H7 (cell line): Measurements from ENCODE around the gene ZNF219. TPM values are rescaled to one million over a fixed set of nuclear protein-coding genes. Genes with fewer than 3 reads are reported as not detected.

Experiments used
- DNase-seq: peaks from one replicate; pipeline ENCODE4 v3.0.0; 2012
- H3K27me3 ChIP-seq: 2 replicates; pipeline ENCODE4 v1.6.0; 2011; ENCODE audit warnings: mild to moderate bottlenecking, low read length; ENCODE audit not compliant: control insufficient read depth, insufficient read depth
- H3K36me3 ChIP-seq: replicated peaks from 2 replicates; pipeline ENCODE4 v1.5.1; 2011; ENCODE audit warnings: low read length; ENCODE audit not compliant: control insufficient read depth, insufficient read depth
- H3K4me3 ChIP-seq: 2 replicates; pipeline ENCODE4 v1.5.1; 2011; ENCODE audit warnings: low read depth, mild to moderate bottlenecking, control low read depth, low read length, moderate library complexity; ENCODE audit not compliant: insufficient read depth
- total RNA-seq: library from RNA; depleted of rRNA; stranded (reverse); fragments of >200 nt; shearing (Covaris generic); gene quantifications from 2 replicates; pipeline ENCODE4 v1.2.3, GENCODE V29; 2014; rRNA removed

The ZNF219 gene
- 71.2 and 90.3 TPM in 2 replicates for total RNA-seq

DNA sequence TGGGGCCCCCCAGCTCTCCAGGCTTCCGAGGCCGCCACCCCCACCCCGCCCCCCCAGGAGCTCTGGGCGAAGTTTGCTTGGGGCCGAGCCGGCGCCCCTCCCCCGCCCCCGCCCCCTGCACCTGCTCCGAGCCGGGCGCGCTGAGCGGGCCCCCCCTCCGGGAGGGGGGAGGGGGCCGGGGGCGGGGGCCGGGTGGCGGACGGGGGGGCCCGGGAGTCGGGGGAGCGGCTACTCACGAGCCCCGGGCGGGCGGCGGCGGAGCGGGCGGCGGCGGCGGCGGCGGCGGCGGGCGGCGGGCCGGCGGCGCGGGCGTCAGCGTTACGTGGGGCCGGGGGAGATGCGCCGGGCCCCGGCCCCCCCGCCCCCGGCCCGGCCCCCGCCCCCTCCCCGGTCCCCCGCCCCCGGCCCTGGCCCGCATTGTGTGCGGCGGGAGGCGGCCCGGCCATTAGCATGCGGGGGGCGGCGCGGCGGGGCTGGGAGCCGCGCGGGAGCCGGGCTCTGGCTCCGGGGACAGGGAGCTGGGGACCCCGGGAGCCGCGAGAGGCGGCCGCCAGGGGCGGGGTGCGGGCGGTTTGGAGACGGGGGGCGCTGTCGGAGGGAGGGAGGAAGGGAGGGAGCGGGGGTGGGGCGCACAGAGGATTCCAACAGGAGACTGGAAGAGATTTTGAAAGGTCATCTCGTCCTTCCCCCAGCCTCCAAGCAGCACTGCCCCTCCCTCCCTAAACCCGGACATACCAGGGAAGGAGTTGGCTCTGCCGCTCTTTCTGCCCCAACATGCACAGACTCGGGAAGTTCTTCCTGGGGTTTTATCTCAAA is at the start of gene ZNF219:
ZNF219 (minus strand) TSS at position 580 of the 816 bp plus-strand sequence. CDS start 5,064 bp downstream, outside the sequence.
- peak; percentile 93 for DNase-seq
- Histone ChIP-seq H3K36me3 (peaks cover 1% of the 10 kb centered on the region; the same call in 1 of the 2 replicates), H3K27me3 (no peaks in the 10 kb centered on the region), H3K4me3 (peak within 1 kb of the TSS; percentile 60)

DNA sequence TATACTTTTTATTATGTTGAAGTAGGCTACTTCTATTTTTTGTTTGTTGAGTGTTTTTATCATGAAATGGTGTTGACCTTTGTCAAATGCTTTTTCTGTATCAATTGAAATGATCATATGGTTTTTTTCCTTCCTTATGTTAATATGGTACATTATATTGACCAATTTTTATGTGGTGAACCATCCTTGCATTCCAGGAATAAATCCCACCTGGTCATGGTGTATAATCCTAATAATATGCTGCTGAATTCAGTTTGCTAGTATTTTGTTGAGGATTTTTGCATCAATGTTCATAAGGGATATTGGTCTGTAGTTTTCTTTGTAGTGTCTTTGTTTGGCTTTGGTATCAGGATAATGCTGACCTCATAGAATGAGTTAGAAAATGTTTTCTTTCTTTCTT is 47.0 kb upstream of the ZNF219 start:
- no peak for DNase-seq
- no peak overlapping the region for H3K4me3 ChIP-seq
- H3K27me3 ChIP-seq, result no peaks in the 10 kb centered on the region
- H3K36me3 ChIP-seq, result no peaks in the 10 kb centered on the region

DNA sequence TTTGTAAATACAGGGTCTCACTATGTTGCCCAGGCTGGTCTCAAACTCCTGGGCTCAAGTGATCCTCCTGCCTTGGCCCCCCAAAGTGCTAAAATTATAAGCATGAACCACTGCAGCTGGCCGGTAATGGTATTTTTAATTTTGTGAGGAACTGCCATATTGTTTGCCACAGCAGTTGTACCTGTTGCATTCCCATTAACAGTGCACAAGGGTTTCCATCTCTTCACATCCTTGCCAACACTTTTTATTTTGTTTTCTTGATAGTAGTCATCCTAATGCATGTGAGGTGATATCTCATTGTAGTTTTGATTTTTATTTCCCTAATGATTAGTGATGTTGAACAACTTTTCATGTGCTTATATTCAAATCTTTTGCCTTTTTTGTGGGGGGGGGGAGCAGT is 43.9 kb upstream of the ZNF219 start:
- Histone ChIP-seq H3K27me3 (no peaks in the 10 kb centered on the region), H3K36me3 (no peaks in the 10 kb centered on the region), H3K4me3 (no peak overlapping the region)
- no peak for DNase-seq

DNA sequence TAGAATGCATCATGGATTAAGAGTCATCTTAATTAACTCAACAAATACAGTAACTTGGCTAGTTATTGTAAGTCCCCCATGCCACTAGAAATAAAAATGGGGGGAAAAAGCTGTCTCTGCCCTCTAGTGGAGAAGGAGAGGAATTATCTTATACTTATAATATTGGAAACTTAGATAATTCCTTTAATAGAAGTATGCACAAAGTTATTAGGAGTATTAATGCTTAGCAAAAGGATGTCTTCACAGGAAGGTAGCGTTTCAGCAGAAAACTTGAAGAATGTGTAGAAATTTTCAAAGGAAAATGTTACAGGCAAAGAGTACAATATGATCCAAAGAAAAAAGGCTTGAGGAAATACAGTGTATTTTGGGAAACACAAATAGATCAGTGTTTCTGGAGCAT is 37.6 kb upstream of the ZNF219 start:
- peak; percentile 68 for DNase-seq
- Histone ChIP-seq H3K4me3 (no peak overlapping the region), H3K36me3 (no peaks in the 10 kb centered on the region), H3K27me3 (no peaks in the 10 kb centered on the region)

DNA sequence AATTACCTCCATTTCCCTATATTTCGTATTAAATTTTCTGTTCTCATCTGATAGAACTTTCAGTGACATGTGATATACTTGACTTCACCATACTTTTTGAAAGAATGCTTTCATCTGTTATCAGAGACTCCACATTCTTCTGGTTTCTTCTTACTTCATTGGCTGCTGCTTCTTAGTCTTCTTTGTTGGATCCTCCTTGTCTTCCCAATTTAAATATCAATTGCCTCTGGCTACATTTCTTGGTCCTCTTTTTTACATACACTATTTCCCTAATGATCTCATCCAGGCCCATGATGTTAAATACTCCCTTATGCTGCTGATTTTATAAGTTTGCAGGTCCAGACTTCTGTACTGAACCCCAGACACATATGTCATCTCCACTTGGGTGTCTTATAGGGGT is 35.4 kb upstream of the ZNF219 start:
- no peaks in the 10 kb centered on the region for H3K27me3 ChIP-seq
- DNase-seq, result peak; percentile 36

DNA sequence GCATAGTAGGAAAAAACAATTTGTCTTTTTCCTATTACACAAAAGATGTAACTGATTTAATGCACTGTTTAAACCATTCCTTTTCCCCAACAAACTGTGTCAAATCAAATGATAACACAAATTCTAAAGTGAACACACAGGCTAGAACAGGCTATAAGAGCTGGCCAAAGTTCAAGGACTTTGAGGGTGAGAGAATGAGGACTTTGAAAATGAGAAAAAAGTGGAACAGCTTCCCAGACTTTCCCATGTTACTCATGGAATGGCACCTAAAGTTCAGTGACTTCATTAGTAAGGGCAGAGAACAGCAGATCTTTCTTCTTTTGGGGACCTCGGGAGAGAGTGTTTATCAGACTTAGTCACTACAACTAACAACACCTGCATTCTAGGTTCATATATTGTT is 25.0 kb upstream of the ZNF219 start:
- Histone ChIP-seq H3K36me3 (no peaks in the 10 kb centered on the region), H3K27me3 (no peaks in the 10 kb centered on the region), H3K4me3 (no peak overlapping the region)
- DNase-seq, result no peak

More for the DNA sequence above, 35.4 kb upstream of the ZNF219 start:
- Histone ChIP-seq H3K36me3 (no peaks in the 10 kb centered on the region), H3K4me3 (no peak overlapping the region)

DNA sequence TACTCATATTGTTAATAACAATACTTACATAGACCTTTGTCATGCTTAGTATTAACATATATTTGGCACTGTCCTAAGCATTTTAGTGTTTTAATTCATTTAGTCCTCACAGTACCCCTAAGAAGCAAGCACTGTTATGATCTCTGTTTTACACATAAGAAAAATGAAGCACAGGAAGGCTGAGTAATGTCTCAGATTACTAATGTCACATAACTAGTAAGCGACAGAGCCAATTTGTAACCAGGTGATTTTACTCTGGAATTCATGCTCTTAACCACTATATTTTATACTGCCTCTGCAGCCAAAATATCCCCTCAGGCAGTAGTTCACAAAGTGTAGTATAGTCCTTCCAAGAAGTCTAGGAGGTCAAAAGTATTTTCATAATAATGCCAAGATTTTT is 22.7 kb upstream of the ZNF219 start:
- Histone ChIP-seq H3K27me3 (no peaks in the 10 kb centered on the region), H3K36me3 (no peaks in the 10 kb centered on the region), H3K4me3 (no peak overlapping the region)
- no peak for DNase-seq

DNA sequence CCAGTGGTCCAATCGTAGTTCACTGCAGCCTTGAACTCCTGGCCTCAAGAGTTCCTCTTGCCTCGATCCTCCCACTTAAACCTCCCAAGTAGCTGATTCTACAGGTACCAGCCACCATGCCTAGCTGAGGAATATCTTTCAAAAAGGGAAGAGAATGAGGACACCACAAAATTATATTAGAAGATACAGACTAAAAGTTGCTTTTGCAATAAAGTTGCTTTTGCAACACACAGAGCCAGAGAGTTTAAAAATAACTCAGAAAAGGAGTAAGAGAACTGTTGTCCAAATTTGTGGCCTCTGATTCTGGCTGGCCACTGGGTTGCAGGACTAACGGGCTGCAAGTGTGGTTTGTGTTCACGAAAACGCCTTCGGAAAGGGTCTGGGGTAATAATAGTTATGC is 22.2 kb upstream of the ZNF219 start:
- H3K36me3 ChIP-seq, result no peaks in the 10 kb centered on the region
- H3K4me3 ChIP-seq, result no peak overlapping the region
- no peak for DNase-seq
- no peaks in the 10 kb centered on the region for H3K27me3 ChIP-seq

DNA sequence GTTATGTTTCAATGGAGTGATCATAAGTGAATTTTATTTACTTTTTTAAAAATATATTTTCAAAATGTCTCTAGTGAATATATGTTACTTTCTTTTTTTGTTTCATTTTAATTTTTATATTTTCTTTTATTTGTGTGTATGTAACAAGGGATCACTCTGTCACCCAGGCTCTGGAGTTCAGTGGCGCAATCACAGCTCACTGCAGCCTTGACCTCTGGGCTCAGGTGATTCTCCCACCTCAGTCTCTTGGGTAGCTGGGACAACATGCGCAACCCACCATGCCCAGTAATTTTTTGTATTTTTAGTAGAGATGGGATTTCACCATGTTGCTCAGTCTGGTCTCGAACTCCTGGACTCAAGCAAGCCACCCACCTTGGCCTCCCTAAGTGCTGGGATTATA is 20.5 kb upstream of the ZNF219 start:
- Histone ChIP-seq H3K36me3 (no peaks in the 10 kb centered on the region), H3K27me3 (no peaks in the 10 kb centered on the region), H3K4me3 (no peak overlapping the region)
- DNase-seq, result no peak

DNA sequence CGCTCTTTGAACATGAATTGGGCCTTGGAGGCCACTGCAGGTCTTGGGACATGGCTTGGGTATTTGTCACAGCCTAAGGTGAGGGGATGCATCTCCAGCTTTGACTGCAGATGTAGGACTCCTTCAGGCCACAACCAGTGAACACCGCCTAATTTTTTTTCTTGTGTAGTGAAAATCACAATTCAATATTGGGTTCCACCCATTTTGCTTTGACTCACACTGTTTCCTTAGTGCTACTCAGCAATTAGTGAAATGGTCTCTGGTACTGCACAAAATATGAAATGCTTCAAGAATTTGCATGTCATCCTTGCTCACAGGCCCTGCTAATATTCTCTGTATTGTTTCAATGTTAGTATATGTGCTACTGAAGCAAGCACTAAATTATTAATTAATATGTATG is 14.9 kb upstream of the ZNF219 start:
- DNase-seq, result no peak
- Histone ChIP-seq H3K27me3 (no peaks in the 10 kb centered on the region), H3K4me3 (no peak overlapping the region), H3K36me3 (no peaks in the 10 kb centered on the region)

DNA sequence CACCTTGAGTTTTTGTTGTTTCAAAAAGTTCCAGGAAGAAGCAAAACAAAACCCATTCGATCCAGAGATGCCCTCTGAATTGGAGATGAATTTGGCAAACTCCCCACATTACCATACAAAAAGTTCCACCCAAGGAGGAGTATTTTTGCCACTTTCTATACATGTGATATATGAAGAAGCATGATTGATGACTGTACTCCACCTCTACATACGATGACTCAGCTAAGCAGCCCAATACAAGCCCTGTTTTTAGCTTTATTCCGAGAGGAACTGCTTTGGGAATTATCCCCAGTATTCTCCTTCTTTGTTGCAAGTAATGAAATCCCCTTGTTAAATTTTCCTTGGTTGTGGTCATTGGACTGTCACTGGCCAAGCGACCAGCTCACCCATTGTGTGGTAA is 13.8 kb upstream of the ZNF219 start:
- H3K36me3 ChIP-seq, result no peaks in the 10 kb centered on the region
- H3K27me3 ChIP-seq, result no peaks in the 10 kb centered on the region
- no peak overlapping the region for H3K4me3 ChIP-seq
- DNase-seq, result no peak

DNA sequence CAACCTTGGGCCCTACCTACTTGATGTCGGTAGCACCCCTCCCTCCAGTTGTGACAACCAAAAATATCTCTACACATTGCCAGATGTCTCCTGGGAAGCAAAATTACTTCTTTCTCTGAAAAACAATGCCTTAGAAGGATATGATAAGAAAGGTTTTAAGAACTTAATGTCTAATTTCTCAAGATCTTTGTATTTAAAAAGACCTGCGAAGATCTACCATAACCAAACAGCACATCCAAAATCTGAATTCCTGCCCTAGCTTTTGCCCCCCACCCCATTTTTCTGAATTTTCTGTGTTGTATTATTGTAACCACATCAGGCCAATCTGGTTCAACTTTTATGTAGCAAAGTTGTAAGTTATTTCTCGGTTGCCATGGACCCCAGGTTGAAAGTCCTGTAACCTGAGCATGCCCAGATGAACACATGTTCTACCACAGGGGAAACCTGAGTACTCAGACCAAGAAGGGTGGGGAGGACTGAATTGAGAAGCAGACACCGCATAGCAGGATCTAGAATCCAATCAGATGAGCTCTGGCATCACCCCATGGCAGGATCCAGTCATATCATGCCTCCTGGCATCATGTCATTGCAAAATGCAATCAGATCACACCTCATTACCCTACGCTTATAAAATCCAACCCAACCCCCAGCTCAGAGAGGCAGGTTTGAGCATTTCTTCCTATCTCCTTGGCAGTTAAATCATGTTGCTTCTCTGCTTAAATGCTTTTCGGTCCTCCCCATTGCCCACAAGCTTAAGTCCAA is 11.1 kb upstream of the ZNF219 start:
- no peak overlapping the region for H3K4me3 ChIP-seq
- DNase-seq, result no peak
- no peaks in the 10 kb centered on the region for H3K27me3 ChIP-seq
- H3K36me3 ChIP-seq, result no peaks in the 10 kb centered on the region

DNA sequence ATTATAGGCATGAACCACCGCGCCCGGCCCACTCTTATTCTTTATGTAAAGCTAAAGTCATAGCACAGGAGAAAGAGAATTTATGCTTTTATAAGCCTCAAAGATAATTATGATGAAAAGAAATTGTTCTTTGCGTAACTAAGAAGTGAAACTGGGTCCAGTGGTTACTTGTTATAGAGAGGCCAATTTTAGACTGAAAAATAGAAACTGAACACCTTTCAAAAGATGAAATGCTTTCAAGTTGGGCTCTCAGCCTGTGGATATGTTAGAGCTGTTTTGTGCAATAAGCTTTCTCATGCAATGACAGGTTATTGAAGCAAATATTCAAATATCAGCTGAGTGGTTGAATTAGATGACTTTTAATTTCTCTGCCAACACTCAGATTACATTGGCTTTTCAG is 10.3 kb upstream of the ZNF219 start:
- H3K27me3 ChIP-seq, result no peaks in the 10 kb centered on the region
- no peaks in the 10 kb centered on the region for H3K36me3 ChIP-seq
- H3K4me3 ChIP-seq, result no peak overlapping the region

DNA sequence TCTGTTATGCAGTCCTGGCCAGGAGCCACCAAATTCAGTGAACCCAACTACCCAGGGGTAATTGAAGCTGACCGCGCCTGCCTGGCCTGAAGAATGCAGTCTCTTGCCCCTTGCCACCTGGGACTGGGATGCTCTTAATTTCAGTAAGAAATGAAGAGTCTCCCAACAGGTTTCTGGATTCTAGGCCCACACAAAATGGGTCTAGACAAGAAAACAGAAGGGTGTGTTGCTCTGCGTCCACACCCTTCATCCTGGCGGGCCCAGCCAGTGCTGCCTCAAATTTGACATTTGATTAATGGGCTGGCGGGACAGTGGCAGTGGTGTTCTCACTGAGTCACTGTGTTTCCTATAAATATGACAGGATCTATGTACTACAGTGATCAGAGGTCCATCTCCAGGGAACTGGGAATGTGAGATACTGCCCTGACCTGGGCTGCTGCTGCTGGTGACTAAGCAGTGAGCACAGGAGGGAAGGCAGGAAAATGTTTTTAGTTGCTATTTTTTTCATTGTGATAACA is 8.9 kb upstream of the ZNF219 start:
- Histone ChIP-seq H3K27me3 (no peaks in the 10 kb centered on the region), H3K36me3 (no peaks in the 10 kb centered on the region)
- no peak for DNase-seq

More for the DNA sequence above, 10.3 kb upstream of the ZNF219 start:
- no peak for DNase-seq

More for the DNA sequence above, 8.9 kb upstream of the ZNF219 start:
- H3K4me3 ChIP-seq, result no peak overlapping the region
